ENCODE results near the gene CFLAR.

Gene CFLAR

DNA sequence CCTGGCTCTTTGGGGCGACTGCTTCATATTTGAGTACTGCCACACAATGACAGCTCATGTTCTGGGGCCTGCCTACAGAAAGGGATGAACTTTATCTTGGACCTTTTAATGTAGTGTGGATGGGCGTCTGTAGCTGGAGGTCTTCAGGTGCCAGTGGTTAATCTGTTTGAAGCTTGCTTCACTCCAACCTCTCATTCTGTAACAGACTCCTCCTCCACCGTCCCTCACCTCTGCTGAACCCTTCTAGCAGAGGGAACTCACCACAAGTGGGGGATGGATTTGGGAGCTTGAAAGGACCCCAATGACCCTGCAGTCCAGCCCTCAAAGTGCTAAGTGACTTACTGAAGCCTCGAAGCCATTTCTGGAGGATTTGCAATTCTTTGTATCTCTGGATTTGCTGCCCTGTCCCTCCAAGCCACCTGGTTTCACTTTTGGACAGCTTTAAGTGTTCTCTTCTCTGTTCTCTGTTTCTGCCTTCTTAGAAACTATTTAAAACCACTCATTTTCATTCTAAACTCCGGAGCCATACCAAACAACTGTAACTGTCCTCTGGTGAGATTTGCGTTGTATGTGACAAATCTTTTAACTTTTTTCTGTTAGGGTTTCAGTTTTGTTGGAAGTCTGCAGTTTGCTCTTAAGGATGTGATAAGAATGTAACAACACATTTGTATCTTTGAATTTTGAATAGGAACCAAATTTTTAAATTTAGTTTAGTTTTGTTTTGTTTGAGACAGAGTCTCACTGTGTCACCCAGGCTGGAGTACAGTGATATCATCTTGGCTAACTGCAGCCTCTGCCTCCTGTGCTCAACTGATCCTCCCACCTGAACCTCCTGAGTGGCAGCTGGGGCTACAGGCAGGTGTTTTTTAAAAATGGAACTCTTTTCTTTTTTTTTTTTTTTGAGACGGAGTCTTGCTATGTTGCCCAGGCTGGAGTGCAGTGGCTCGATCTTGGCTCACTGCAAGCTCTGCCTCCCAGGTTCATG, 107.4 kb downstream of the CFLAR start:
- no peak for DNase-seq

Data from activated CD4-positive, alpha-beta T cell treated with anti-CD3 and anti-CD28 coated beads, Interleukin-2, Interleukin-6, amounts not matched to agents 100 ng/mL and 50 ng/mL, durations not matched to agents 16 hours and 8 hours (primary cell).